Immature natural killer cell (primary cell): ENCODE measurements around the gene HTR4. TPM values are rescaled to one million over a fixed set of nuclear protein-coding genes. Genes with fewer than 3 reads are reported as not detected.

Experiments
- DNase-seq, 3 donors: peaks; one replicate each; pipeline ENCODE4 v3.0.0; 2022; ENCODE audit warnings: mixed read lengths in 1 of 3
- H3K27ac Mint-ChIP-seq, 6 donors: one replicate each; pipeline ENCODE4 v1.8.0; 2020; ENCODE audit warnings: mixed read lengths in 6 of 6, mild to moderate bottlenecking in 5 of 6, inconsistent platforms in 4 of 6, moderate library complexity in 3 of 6
- H3K27me3 Mint-ChIP-seq, 3 donors: one replicate each; pipeline ENCODE4 v1.8.0; 2020 to 2021; ENCODE audit warnings: low read depth in 3 of 3, mild to moderate bottlenecking in 3 of 3, mixed read lengths in 3 of 3, moderate library complexity in 3 of 3, inconsistent platforms in 1 of 3
- H3K36me3 Mint-ChIP-seq, 3 donors: one replicate each; pipeline ENCODE4 v1.8.0; 2020; ENCODE audit warnings: mixed read lengths in 3 of 3, inconsistent platforms in 2 of 3, mild to moderate bottlenecking in 2 of 3
- H3K4me1 Mint-ChIP-seq, 2 donors: one replicate each; pipeline ENCODE4 v1.8.0; 2020; ENCODE audit warnings: inconsistent platforms in 2 of 2, mild to moderate bottlenecking in 2 of 2, mixed read lengths in 2 of 2, moderate library complexity in 1 of 2
- H3K4me3 Mint-ChIP-seq, 5 donors: one replicate each; pipeline ENCODE4 v1.8.0; 2020; ENCODE audit warnings: mild to moderate bottlenecking in 5 of 5, mixed read lengths in 5 of 5, inconsistent platforms in 3 of 5, moderate library complexity in 3 of 5
- H3K9me3 Mint-ChIP-seq, 6 donors: one replicate each; pipeline ENCODE4 v1.8.0; 2020; ENCODE audit warnings: mild to moderate bottlenecking in 6 of 6, mixed read lengths in 6 of 6, inconsistent platforms in 4 of 6, moderate library complexity in 3 of 6
- polyA plus RNA-seq, 3 donors: library from polyadenylated mRNA; unstranded; fragments of 300-500 nt; fragmentation: Illumina TruSeq; gene quantifications; one replicate each; pipeline ENCODE4 v1.2.3, GENCODE V29; 2021

Gene HTR4
- polyA plus RNA-seq, 3 donors from 2014 or later: not detected

DNA sequence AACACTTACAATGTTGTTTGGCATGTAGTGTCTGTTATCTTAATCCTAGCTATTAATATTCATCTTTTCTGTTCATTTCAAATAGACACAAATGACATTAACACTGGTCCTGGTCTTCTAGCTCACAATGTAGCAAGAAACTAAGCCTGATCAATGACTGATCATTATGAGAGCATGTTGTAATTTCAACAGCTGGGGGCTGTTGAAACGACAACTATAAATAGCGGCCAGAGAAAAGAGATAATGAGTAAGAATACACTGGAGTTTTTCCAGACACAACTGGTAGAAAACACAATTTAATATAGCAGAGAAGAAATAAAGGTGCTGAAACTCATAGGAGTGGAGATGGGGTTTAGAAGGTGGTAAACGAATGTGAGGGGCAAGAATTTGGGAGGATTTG is 89.2 kb downstream of the HTR4 start:
- H3K9me3 Mint-ChIP-seq: no peaks in the 10 kb centered on the region
- no peaks in the 10 kb centered on the region for H3K4me1 Mint-ChIP-seq
- no peaks in the 10 kb centered on the region for H3K36me3 Mint-ChIP-seq
- H3K27me3 Mint-ChIP-seq: peaks cover 2 to 18% (median 7%) of the 10 kb centered on the region in 3 donors
- H3K4me3 Mint-ChIP-seq: no peak overlapping the region
- H3K27ac Mint-ChIP-seq: no peak overlapping the region
- no peak for DNase-seq

GRCh38 chr5:148563021-148563420 is 91.3 kb downstream of the HTR4 start:
- H3K36me3 Mint-ChIP-seq: no peaks in the 10 kb centered on the region
- no peak for DNase-seq
- H3K27me3 Mint-ChIP-seq: peaks cover 3 to 18% (median 7%) of the 10 kb centered on the region in 3 donors
- H3K9me3 Mint-ChIP-seq: no peaks in the 10 kb centered on the region
- no peak overlapping the region for H3K4me3 Mint-ChIP-seq
- H3K27ac Mint-ChIP-seq: no peak overlapping the region
- H3K4me1 Mint-ChIP-seq: no peaks in the 10 kb centered on the region

DNA sequence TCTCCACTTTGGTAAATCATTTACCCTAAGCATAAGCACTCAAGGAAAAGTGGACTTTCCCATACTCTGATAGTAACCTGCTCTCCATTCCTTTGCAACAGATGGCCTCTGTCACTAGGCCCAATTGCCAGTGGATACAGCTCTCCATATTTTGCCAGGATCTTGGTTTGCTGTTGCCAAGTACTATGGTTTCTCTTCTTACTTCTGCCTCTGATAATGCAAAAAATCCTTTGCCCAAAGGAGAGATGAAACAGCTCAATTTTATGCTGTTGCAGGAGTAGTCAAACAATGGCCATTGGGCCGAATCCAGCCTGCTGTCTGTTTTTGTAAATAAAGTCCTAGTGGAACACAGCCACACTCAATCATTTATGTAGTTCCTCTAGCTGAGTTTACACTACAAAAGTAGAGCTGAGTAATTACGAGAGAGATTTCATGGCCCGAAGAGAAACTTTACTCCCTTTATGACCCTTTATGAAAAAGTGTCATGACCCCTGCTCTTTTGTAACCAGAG is 92.5 kb downstream of the HTR4 start:
- no peak for DNase-seq
- Mint-ChIP-seq H3K4me1 (no peaks in the 10 kb centered on the region), H3K9me3 (no peaks in the 10 kb centered on the region), H3K27me3 (peaks cover 3 to 16% (median 6%) of the 10 kb centered on the region in 3 donors), H3K27ac (no peak overlapping the region), H3K36me3 (no peaks in the 10 kb centered on the region), H3K4me3 (no peak overlapping the region)

DNA sequence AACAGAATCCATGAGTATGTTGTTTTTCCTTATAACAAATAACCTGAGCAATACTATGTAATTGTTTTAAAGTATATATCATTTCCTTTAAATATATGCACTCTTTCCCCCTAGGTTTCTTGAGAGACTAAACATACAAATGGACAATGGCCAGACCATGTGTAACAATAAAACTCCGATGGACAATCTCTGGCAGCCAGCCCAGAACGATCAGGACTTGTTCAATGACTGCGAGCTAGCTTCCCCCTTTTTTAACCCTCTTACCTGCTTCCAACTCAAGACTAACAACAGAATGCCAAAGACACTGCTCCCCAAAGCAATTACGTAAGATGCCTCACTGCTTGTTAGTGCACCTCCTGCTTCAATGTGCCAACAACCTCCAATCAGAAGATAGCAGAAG is 94.9 kb downstream of the HTR4 start:
- Mint-ChIP-seq H3K4me1 (no peaks in the 10 kb centered on the region), H3K36me3 (no peaks in the 10 kb centered on the region)

GRCh38 chr5:148558892-148559291 is 95.4 kb downstream of the HTR4 start:
- no peak overlapping the region for H3K4me3 Mint-ChIP-seq
- H3K27ac Mint-ChIP-seq: no peak overlapping the region
- peaks cover 1 to 7% (median 5%) of the 10 kb centered on the region in 3 donors for H3K27me3 Mint-ChIP-seq
- H3K36me3 Mint-ChIP-seq: no peaks in the 10 kb centered on the region
- no peak for DNase-seq
- no peaks in the 10 kb centered on the region for H3K4me1 Mint-ChIP-seq
- no peaks in the 10 kb centered on the region for H3K9me3 Mint-ChIP-seq

More for the DNA sequence above, 94.9 kb downstream of the HTR4 start:
- DNase-seq: no peak
- Mint-ChIP-seq H3K27ac (no peak overlapping the region), H3K27me3 (peaks cover 1 to 10% (median 5%) of the 10 kb centered on the region in 3 donors), H3K4me3 (no peak overlapping the region), H3K9me3 (no peaks in the 10 kb centered on the region)

DNA sequence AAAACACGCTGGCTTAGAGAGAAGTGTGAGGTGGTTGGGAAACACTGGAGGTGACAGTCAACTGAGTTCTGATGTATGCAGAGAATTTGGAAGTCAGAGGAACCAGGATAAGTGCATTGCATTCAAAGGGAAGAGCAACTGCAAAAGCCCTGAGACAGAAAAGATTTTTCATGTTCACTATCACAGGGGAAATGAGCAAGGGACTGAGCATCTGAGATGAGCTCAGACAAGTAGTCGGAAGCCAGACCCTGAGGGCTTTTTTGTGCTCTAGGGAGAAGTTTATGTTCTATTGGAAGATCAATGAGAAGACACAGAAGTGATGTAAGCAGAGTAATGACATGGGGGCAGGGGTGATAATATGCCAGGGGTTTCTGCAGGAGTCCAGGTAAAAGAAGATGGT is 97.5 kb downstream of the HTR4 start:
- no peaks in the 10 kb centered on the region for H3K36me3 Mint-ChIP-seq
- no peak for DNase-seq
- no peaks in the 10 kb centered on the region for H3K9me3 Mint-ChIP-seq
- no peak overlapping the region for H3K4me3 Mint-ChIP-seq
- no peak overlapping the region for H3K27ac Mint-ChIP-seq
- H3K27me3 Mint-ChIP-seq: peaks cover 1 to 6% (median 3%) of the 10 kb centered on the region in 3 donors
- H3K4me1 Mint-ChIP-seq: no peaks in the 10 kb centered on the region

GRCh38 chr5:148554621-148555020 is 99.7 kb downstream of the HTR4 start:
- Mint-ChIP-seq H3K27me3 (peaks cover 0 to 6% (median 0%) of the 10 kb centered on the region in 3 donors), H3K9me3 (no peaks in the 10 kb centered on the region), H3K36me3 (no peaks in the 10 kb centered on the region), H3K4me3 (no peak overlapping the region), H3K27ac (no peak overlapping the region), H3K4me1 (no peaks in the 10 kb centered on the region)
- no peak for DNase-seq

DNA sequence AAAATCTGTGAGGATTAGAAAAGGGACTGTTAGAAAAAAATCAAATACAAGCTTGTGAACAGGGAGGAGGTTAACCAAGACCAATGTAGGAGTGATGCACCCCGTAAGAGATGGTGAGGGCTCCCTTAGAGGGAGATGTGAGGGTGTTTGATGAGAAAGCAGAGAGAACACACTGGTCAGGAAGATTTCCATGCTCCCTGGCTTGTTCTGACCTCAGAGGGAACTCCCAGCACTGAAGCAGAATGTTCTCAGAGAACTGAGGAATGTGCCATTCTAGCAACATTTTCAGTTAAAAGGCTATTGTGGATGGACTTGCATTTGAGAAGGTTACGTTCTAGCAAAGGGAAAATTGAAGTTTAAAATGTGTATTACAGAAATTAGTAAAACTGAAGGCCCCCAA is 110.6 kb downstream of the HTR4 start:
- Mint-ChIP-seq H3K9me3 (peaks cover 0 to 5% (median 0%) of the 10 kb centered on the region in 6 donors), H3K27me3 (peaks cover 8 to 15% (median 10%) of the 10 kb centered on the region in 3 donors), H3K4me3 (no peak overlapping the region), H3K27ac (no peak overlapping the region), H3K36me3 (no peaks in the 10 kb centered on the region), H3K4me1 (no peaks in the 10 kb centered on the region)
- no peak for DNase-seq

- Mint-ChIP-seq H3K4me3 (no peak overlapping the region), H3K27ac (no peak overlapping the region), H3K36me3 (no peaks in the 10 kb centered on the region), H3K27me3 (peaks cover 8 to 20% (median 10%) of the 10 kb centered on the region in 3 donors), H3K9me3 (peaks cover 0 to 5% (median 0%) of the 10 kb centered on the region in 6 donors), H3K4me1 (no peaks in the 10 kb centered on the region)
- no peak for DNase-seq
These were observed 111.5 kb downstream of the HTR4 start for GRCh38 chr5:148542812-148543211.

GRCh38 chr5:148541054-148541835 is 113.1 kb downstream of the HTR4 start:
- Mint-ChIP-seq H3K9me3 (peaks cover 0 to 5% (median 0%) of the 10 kb centered on the region in 6 donors), H3K36me3 (no peaks in the 10 kb centered on the region), H3K27ac (no peak overlapping the region), H3K4me1 (no peaks in the 10 kb centered on the region), H3K27me3 (peaks cover 7 to 13% (median 8%) of the 10 kb centered on the region in 3 donors), H3K4me3 (no peak overlapping the region)
- no peak for DNase-seq

DNA sequence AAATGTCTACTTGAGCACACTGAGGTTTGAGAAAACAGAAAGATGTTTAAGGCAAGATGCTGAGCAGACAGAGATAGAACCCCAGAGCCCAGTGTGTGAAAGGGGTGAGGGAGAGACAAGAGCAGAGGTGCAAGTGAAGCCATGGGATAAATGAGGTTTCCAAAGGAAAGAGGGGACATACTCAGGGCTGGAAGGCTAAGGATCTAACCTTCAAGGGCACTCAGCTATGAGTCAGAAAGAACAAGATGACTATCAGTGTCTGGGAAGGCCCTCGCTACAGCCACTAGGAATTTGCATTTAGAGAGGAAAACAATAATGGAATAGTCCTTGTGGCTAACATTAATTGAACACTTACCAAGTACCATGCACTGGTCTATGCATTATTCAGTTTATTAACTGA is 113.7 kb downstream of the HTR4 start:
- H3K27me3 Mint-ChIP-seq: peaks cover 8 to 13% (median 11%) of the 10 kb centered on the region in 3 donors
- H3K27ac Mint-ChIP-seq: no peak overlapping the region
- no peaks in the 10 kb centered on the region for H3K36me3 Mint-ChIP-seq
- peaks cover 0 to 5% (median 0%) of the 10 kb centered on the region in 6 donors for H3K9me3 Mint-ChIP-seq
- no peaks in the 10 kb centered on the region for H3K4me1 Mint-ChIP-seq
- no peak for DNase-seq
- no peak overlapping the region for H3K4me3 Mint-ChIP-seq

GRCh38 chr5:148539851-148540250 is 114.5 kb downstream of the HTR4 start:
- Mint-ChIP-seq H3K9me3 (peaks cover 0 to 5% (median 1%) of the 10 kb centered on the region in 6 donors), H3K36me3 (no peaks in the 10 kb centered on the region), H3K4me1 (no peaks in the 10 kb centered on the region), H3K4me3 (no peak overlapping the region), H3K27me3 (peaks cover 8 to 11% (median 11%) of the 10 kb centered on the region in 3 donors), H3K27ac (no peak overlapping the region)
- no peak for DNase-seq

- no peaks in the 10 kb centered on the region for H3K36me3 Mint-ChIP-seq
- H3K27me3 Mint-ChIP-seq: peaks cover 9 to 10% (median 9%) of the 10 kb centered on the region in 3 donors
- H3K27ac Mint-ChIP-seq: no peak overlapping the region
- no peaks in the 10 kb centered on the region for H3K4me1 Mint-ChIP-seq
- H3K4me3 Mint-ChIP-seq: no peak overlapping the region
- no peak for DNase-seq
- peaks cover 0 to 12% (median 4%) of the 10 kb centered on the region in 6 donors for H3K9me3 Mint-ChIP-seq
These were observed 119.1 kb downstream of the HTR4 start for GRCh38 chr5:148535190-148535589.

DNA sequence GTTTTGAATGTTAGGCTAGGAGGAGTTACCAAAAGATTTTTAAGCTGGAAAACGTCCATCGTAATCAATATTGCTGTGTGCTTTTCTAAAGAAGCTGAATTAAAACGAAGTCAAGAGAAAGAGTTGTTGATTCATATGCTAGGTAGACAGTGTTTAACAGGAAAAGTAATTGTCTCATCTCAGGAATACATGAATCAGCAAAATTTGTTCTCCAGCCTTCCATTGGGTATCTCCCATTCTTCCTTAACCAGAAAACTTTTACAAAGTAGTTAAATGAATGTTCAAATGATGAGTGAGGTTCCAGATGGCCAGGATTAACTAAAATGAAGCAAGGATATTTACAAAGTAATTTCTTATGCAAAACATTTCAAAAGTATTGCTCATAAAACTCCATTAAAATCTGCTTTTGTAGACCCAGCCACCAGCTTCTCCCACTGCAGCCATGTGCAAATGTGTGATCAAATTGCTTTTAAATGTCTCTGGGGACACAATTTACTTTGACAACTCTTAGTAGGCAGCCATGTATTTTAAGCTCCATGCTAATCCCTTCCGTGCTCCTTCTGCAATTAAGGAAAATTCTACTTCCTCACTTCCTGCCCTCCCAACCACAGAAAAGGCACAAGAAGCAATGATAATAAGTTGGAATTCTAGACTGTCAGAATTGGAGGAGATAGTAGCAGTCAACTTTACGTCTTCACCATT is 121.2 kb downstream of the HTR4 start:
- Mint-ChIP-seq H3K4me3 (no peak overlapping the region), H3K4me1 (no peaks in the 10 kb centered on the region), H3K9me3 (peaks cover 4 to 24% (median 12%) of the 10 kb centered on the region in 6 donors), H3K36me3 (peaks cover 0 to 5% (median 5%) of the 10 kb centered on the region in 3 donors), H3K27me3 (peaks cover 4 to 5% (median 5%) of the 10 kb centered on the region in 3 donors), H3K27ac (no peak overlapping the region)
- DNase-seq: no peak
